SK-N-SH (cell line): ENCODE results near the gene BMI1. TPM values are rescaled to one million over a fixed set of nuclear protein-coding genes. Genes with fewer than 3 reads are reported as not detected.

Experiments used
- CTCF ChIA-PET: fragments of 300-600, 350-600 bp; formaldehyde crosslinking; extraction: SDS; loops from one replicate; lab custom pipeline; 2021; lab: Yijun Ruan, JAX
- POLR2A ChIA-PET: fragments of 350-600 bp; sonication (Branson Sonifier 250); formaldehyde crosslinking; extraction: SDS; loops from one replicate; lab custom pipeline; 2020; ENCODE audit warnings: antibody characterized with exemption, inconsistent platforms; lab: Yijun Ruan, JAX
- DNase-seq: peaks from one replicate; pipeline ENCODE4 v3.0.0; 2012
- H2AFZ ChIP-seq: fragments of 200-600 bp; sonication (generic); 2 replicates; pipeline ENCODE4 v1.8.1; 2016; ENCODE audit warnings: antibody characterized with exemption, mild to moderate bottlenecking, low read depth
- H3F3A ChIP-seq: fragments of 200-600 bp; sonication (generic); replicated peaks from 2 replicates; pipeline ENCODE3; 2016; ENCODE audit warnings: antibody characterized with exemption, mild to moderate bottlenecking; ENCODE audit not compliant: insufficient read depth
- H3K27ac ChIP-seq, 2 experiments: fragments of 200-500 bp in 1 of 2; fragments of 200-600 bp in 1 of 2; sonication (Bioruptor generic) in 1 of 2; sonication (generic), shearing (Covaris generic) in 1 of 2; 2 replicates each; pipeline versions ENCODE4 v1.5.1 to v1.6.1; 2014 to 2016; ENCODE audit warnings: low read depth in 2 of 2, inconsistent platforms in 1 of 2, low read length in 1 of 2, mild to moderate bottlenecking in 1 of 2, mixed read lengths in 1 of 2
- H3K27me3 ChIP-seq: fragments of 200-600 bp; sonication (generic), shearing (Covaris generic); 2 replicates; pipeline ENCODE4 v1.6.1; 2016; ENCODE audit warnings: mixed run types; ENCODE audit not compliant: insufficient read depth
- H3K36me3 ChIP-seq, 2 experiments: fragments of 200-500 bp in 1 of 2; fragments of 200-600 bp in 1 of 2; sonication (Bioruptor generic) in 1 of 2; sonication (generic) in 1 of 2; replicated peaks in 1 of 2; 2 replicates each; pipeline versions ENCODE3 to v1.5.1; 2014 to 2016; ENCODE audit warnings: low read length in 1 of 2, mild to moderate bottlenecking in 1 of 2; ENCODE audit not compliant: insufficient read depth in 2 of 2, control insufficient read depth in 1 of 2
- H3K4me1 ChIP-seq, 2 experiments: fragments of 200-500 bp in 1 of 2; fragments of 200-600 bp in 1 of 2; sonication (Bioruptor generic) in 1 of 2; sonication (generic), shearing (Covaris generic) in 1 of 2; 2 replicates each; pipeline versions ENCODE4 v1.5.1 to v1.6.1; 2014 to 2016; ENCODE audit warnings: low read depth in 1 of 2, low read length in 1 of 2, mixed run types in 1 of 2; ENCODE audit not compliant: insufficient read depth in 2 of 2, control insufficient read depth in 1 of 2
- H3K4me2 ChIP-seq: fragments of 200-600 bp; sonication (generic), shearing (Covaris generic); 2 replicates; pipeline ENCODE4 v1.6.1; 2017; ENCODE audit warnings: mixed run types
- H3K4me3 ChIP-seq, 2 experiments: fragments of 200-500 bp in 1 of 2; fragments of 200-600 bp in 1 of 2; sonication (Bioruptor generic) in 1 of 2; sonication (generic), shearing (Covaris generic) in 1 of 2; 2 replicates each; pipeline versions ENCODE4 v1.5.1 to v1.8.1; 2014 to 2016; ENCODE audit warnings: low read depth in 2 of 2, inconsistent platforms in 1 of 2, low read length in 1 of 2, mild to moderate bottlenecking in 1 of 2, mixed read lengths in 1 of 2, moderate library complexity in 1 of 2
- H3K79me2 ChIP-seq: fragments of 200-600 bp; sonication (generic); 2 replicates; pipeline ENCODE4 v1.8.1; 2017; ENCODE audit warnings: mild to moderate bottlenecking; ENCODE audit not compliant: insufficient read depth
- H3K9ac ChIP-seq: fragments of 200-600 bp; sonication (generic); 2 replicates; pipeline ENCODE4 v1.6.1; 2017; ENCODE audit warnings: mixed run types
- H3K9me2 ChIP-seq: fragments of 200-600 bp; sonication (generic); 2 replicates; pipeline ENCODE4 v1.6.1; 2017; ENCODE audit warnings: mixed run types
- H3K9me3 ChIP-seq: fragments of 200-600 bp; sonication (generic); 2 replicates; pipeline ENCODE4 v1.6.1; 2017; ENCODE audit warnings: mixed run types, mild to moderate bottlenecking, moderate library complexity
- H4K20me1 ChIP-seq: fragments of 200-600 bp; sonication (generic); 2 replicates; pipeline ENCODE4 v1.6.1; 2017; ENCODE audit warnings: mild to moderate bottlenecking, mixed run types; ENCODE audit not compliant: insufficient read depth
- CHD2 ChIP-seq: fragments of 150-350 bp; IDR thresholded peaks from 2 replicates; pipeline ENCODE4 v1.6.1; 2018; ENCODE audit warnings: low read length; ENCODE audit not compliant: partially characterized antibody
- FOSL2 ChIP-seq: IDR thresholded peaks from 2 replicates; pipeline ENCODE4 v1.4.0; 2012; ENCODE audit warnings: low read depth, mild to moderate bottlenecking, moderate library complexity, borderline replicate concordance
- GABPA ChIP-seq: IDR thresholded peaks from 2 replicates; pipeline ENCODE4 v1.4.0; 2012; ENCODE audit warnings: low read depth, mild to moderate bottlenecking
- GATA2 ChIP-seq: sonication (generic); formaldehyde crosslinking; IDR thresholded peaks from 2 replicates; pipeline ENCODE4 v1.5.0; 2020; ENCODE audit warnings: mild to moderate bottlenecking, missing genetic modification reagents
- JUND ChIP-seq: IDR thresholded peaks from 2 replicates; pipeline ENCODE4 v1.4.0; 2012
- MEF2A ChIP-seq: IDR thresholded peaks from 2 replicates; pipeline ENCODE4 v1.4.0; 2012; ENCODE audit warnings: low read depth, borderline replicate concordance
- MXI1 ChIP-seq: IDR thresholded peaks from 2 replicates; pipeline ENCODE4 v1.6.1; 2012; ENCODE audit warnings: mild to moderate bottlenecking, low read depth, low read length, improper control_type of control experiment
- NFIC ChIP-seq: IDR thresholded peaks from 2 replicates; pipeline ENCODE4 v1.4.0; 2012; ENCODE audit warnings: borderline replicate concordance
- NRF1 ChIP-seq: IDR thresholded peaks from 2 replicates; pipeline ENCODE4 v1.6.1; 2012; ENCODE audit warnings: low read depth, mild to moderate bottlenecking, low read length
- POLR2AphosphoS5 ChIP-seq: IDR thresholded peaks from 2 replicates; pipeline ENCODE4 v1.6.1; 2012; ENCODE audit warnings: low read depth, low read length
- RCOR1 ChIP-seq: fragments of 150-350 bp; IDR thresholded peaks from 2 replicates; pipeline ENCODE4 v1.6.1; 2017; ENCODE audit warnings: antibody characterized with exemption, low read length
- RFX5 ChIP-seq: IDR thresholded peaks from 2 replicates; pipeline ENCODE4 v1.6.1; 2012; ENCODE audit warnings: mild to moderate bottlenecking, improper control_type of control experiment, low read length
- TEAD4 ChIP-seq: IDR thresholded peaks from 2 replicates; pipeline ENCODE4 v1.4.0; 2012; ENCODE audit warnings: mild to moderate bottlenecking, borderline replicate concordance; ENCODE audit not compliant: insufficient read depth
- YY1 ChIP-seq: IDR thresholded peaks from 2 replicates; pipeline ENCODE4 v1.4.0; 2012; ENCODE audit warnings: low read depth, mild to moderate bottlenecking
- WGBS: methylation state at CpG from one replicate; pipeline ENCODE4 v1.1.6; 2017; ENCODE audit warnings: low lambda C conversion rate; 5-methylcytosine and 5-hydroxymethylcytosine counted together
- polyA plus RNA-seq, 3 experiments: library from polyadenylated mRNA; depleted of rRNA; stranded (reverse); fragments of >200 nt; gene quantifications; 2 replicates each; pipeline ENCODE4 v1.2.3, GENCODE V29; 2012
- TF ChIP-seq, protein P1 (sequence below): IDR thresholded peaks from 2 replicates; pipeline ENCODE4 v1.6.1; 2012; ENCODE audit warnings: mild to moderate bottlenecking, low read depth, low read length, moderate library complexity
- TF ChIP-seq, protein P2 (sequence below): IDR thresholded peaks from 2 replicates; pipeline ENCODE4 v1.4.0; 2012; ENCODE audit warnings: low read depth
- TF ChIP-seq, protein P3 (sequence below): IDR thresholded peaks from 2 replicates; pipeline ENCODE4 v1.4.0; 2012; ENCODE audit warnings: low read depth, borderline replicate concordance
- TF ChIP-seq, protein P4 (sequence below): IDR thresholded peaks from 2 replicates; pipeline ENCODE4 v1.4.0; 2012; ENCODE audit warnings: low read depth, borderline replicate concordance

The BMI1 gene
- polyA plus RNA-seq, 1 of the 3 experiments (the other 2 are of a cell fraction): 15.5 TPM

DNA sequence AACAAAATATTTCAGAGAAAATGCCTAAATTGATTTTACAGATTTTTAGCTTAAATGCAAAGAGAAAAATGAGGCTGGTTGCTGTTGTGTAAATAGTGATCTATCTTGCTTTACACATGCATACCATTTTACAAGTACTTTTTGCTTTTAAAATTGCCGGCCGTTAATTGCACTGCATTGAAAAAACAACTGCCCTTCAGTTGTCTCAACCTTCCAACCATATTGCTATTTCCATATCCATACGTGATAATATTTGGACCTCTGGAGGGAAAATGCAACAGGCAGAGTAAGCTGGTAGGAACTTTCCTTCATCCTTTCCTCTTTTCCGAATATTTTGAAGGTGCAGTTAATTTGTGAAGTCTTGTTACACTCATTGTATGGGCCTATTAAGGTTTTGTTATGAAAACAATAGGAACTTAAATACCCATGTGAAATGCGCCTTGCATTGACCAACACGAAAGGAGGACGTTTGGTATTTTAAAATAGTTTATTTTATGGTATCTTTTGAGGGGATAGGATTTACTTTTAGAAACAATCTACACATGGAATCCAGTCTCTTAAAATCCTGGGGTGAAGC is 11.3 kb downstream of the BMI1 start:
- no peaks in the 10 kb centered on the region; a peak in 1 of 4 replicates for H3K4me1 ChIP-seq
- peaks cover 41 to 50% of the 10 kb centered on the region in 2 experiments for H3K36me3 ChIP-seq
- H3K9me3 ChIP-seq: no peaks in the 10 kb centered on the region
- no peak overlapping the region for H3K4me3 ChIP-seq
- no peak overlapping the region for H3K9ac ChIP-seq
- no peak overlapping the region for H2AFZ ChIP-seq
- H3F3A ChIP-seq: peaks cover 15% of the 10 kb centered on the region
- no peaks in the 10 kb centered on the region for H3K9me2 ChIP-seq
- H3K27ac ChIP-seq: no peak overlapping the region
- H3K4me2 ChIP-seq: no peak overlapping the region
- POLR2A ChIA-PET: no interaction called here
- TF ChIP-seq MXI1 (no peak), JUND (no peak), RCOR1 (no peak), POLR2AphosphoS5 (no peak), CHD2 (no peak), RFX5 (no peak), YY1 (no peak)
- TF ChIP-seq, protein P1, sequence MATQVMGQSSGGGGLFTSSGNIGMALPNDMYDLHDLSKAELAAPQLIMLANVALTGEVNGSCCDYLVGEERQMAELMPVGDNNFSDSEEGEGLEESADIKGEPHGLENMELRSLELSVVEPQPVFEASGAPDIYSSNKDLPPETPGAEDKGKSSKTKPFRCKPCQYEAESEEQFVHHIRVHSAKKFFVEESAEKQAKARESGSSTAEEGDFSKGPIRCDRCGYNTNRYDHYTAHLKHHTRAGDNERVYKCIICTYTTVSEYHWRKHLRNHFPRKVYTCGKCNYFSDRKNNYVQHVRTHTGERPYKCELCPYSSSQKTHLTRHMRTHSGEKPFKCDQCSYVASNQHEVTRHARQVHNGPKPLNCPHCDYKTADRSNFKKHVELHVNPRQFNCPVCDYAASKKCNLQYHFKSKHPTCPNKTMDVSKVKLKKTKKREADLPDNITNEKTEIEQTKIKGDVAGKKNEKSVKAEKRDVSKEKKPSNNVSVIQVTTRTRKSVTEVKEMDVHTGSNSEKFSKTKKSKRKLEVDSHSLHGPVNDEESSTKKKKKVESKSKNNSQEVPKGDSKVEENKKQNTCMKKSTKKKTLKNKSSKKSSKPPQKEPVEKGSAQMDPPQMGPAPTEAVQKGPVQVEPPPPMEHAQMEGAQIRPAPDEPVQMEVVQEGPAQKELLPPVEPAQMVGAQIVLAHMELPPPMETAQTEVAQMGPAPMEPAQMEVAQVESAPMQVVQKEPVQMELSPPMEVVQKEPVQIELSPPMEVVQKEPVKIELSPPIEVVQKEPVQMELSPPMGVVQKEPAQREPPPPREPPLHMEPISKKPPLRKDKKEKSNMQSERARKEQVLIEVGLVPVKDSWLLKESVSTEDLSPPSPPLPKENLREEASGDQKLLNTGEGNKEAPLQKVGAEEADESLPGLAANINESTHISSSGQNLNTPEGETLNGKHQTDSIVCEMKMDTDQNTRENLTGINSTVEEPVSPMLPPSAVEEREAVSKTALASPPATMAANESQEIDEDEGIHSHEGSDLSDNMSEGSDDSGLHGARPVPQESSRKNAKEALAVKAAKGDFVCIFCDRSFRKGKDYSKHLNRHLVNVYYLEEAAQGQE: no peak
- TF ChIP-seq, all 33 proteins: peak for 0
- WGBS: 92% methylated on average over 7 of the region's 7 CpGs
- H4K20me1 ChIP-seq: no peaks in the 10 kb centered on the region
- no peaks in the 10 kb centered on the region; the same call in 1 of the 2 replicates for H3K79me2 ChIP-seq
- peaks cover 10% of the 10 kb centered on the region for H3K27me3 ChIP-seq
- no peak for DNase-seq
- CTCF ChIA-PET: interaction anchor here (1.3 kb wide), 1 partner anchor 321 kb away, joined by 3 read pairs; no protein-coding TSS in a partner anchor

DNA sequence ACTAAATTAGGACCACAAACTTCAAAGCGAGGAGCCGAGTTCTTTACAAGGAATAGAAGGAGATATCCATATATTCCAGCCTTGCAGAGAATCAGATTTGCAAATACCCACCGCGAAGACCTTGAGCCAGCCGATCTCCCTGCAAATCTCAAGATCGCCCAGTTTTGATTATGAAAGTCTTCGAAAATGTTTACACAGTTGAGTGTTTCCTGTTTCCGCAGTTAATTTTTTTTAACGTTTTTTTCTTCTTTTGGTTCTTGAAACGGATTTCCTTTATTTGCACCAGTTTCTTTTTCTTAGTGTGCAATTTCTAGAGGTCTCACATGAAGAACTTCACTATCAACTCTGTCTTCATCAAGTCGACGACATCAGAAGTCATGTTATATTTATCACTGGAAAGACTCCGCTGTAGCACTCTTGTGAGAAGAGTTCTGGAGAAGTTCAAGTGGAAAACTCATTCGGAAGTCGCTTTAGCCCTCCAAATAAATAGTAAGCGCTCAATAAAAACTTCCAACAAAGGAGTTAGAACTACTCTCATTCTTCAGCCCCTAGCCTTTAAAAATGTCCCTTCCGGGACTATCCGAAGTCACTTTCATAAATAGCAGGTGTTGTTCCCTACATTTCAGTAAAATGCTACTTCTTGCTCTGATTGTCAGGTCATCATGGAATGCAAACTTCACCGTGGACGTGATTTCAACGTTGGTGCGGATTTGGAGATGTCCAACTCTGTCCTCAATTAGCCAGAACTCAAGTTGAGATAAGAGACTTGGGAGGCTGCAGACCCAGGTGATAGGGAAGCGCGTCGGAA is 12.5 kb downstream of the BMI1 start:
- H3K9me2 ChIP-seq: no peaks in the 10 kb centered on the region
- no peaks in the 10 kb centered on the region for H3K79me2 ChIP-seq
- 93% methylated on average over 25 of the region's 25 CpGs for WGBS
- POLR2A ChIA-PET: no interaction called here
- no peaks in the 10 kb centered on the region; a peak in 1 of 4 replicates for H3K4me1 ChIP-seq
- H3F3A ChIP-seq: peaks cover 11% of the 10 kb centered on the region
- H4K20me1 ChIP-seq: no peaks in the 10 kb centered on the region
- H3K4me2 ChIP-seq: no peak overlapping the region
- H3K36me3 ChIP-seq: peaks cover 29 to 41% of the 10 kb centered on the region in 2 experiments
- H3K4me3 ChIP-seq: no peak overlapping the region
- peaks cover 22% of the 10 kb centered on the region for H3K27me3 ChIP-seq
- no peaks in the 10 kb centered on the region for H3K9me3 ChIP-seq
- CTCF ChIA-PET: no interaction called here
- H3K27ac ChIP-seq: no peak overlapping the region
- no peak overlapping the region for H2AFZ ChIP-seq
- no peak overlapping the region for H3K9ac ChIP-seq
- no peak for DNase-seq
- TF ChIP-seq GABPA: no peak
- no peak for TF ChIP-seq NFIC
- TF ChIP-seq, protein P2, sequence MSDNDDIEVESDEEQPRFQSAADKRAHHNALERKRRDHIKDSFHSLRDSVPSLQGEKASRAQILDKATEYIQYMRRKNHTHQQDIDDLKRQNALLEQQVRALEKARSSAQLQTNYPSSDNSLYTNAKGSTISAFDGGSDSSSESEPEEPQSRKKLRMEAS: no peak
- TF ChIP-seq JUND: no peak
- no peak for TF ChIP-seq NRF1
- TF ChIP-seq, protein P3, sequence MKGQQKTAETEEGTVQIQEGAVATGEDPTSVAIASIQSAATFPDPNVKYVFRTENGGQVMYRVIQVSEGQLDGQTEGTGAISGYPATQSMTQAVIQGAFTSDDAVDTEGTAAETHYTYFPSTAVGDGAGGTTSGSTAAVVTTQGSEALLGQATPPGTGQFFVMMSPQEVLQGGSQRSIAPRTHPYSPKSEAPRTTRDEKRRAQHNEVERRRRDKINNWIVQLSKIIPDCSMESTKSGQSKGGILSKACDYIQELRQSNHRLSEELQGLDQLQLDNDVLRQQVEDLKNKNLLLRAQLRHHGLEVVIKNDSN: no peak
- no peak for TF ChIP-seq FOSL2
- no peak for TF ChIP-seq MEF2A
- TF ChIP-seq, protein P4, sequence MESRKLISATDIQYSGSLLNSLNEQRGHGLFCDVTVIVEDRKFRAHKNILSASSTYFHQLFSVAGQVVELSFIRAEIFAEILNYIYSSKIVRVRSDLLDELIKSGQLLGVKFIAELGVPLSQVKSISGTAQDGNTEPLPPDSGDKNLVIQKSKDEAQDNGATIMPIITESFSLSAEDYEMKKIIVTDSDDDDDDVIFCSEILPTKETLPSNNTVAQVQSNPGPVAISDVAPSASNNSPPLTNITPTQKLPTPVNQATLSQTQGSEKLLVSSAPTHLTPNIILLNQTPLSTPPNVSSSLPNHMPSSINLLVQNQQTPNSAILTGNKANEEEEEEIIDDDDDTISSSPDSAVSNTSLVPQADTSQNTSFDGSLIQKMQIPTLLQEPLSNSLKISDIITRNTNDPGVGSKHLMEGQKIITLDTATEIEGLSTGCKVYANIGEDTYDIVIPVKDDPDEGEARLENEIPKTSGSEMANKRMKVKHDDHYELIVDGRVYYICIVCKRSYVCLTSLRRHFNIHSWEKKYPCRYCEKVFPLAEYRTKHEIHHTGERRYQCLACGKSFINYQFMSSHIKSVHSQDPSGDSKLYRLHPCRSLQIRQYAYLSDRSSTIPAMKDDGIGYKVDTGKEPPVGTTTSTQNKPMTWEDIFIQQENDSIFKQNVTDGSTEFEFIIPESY: no peak
- TF ChIP-seq TEAD4: no peak
- TF ChIP-seq RCOR1: no peak
- TF ChIP-seq GATA2 (CRISPR knock-in tag): no peak
